Neural cell (in vitro differentiated cells): ENCODE results near the gene COL5A1. TPM values are rescaled to one million over a fixed set of nuclear protein-coding genes. Genes with fewer than 3 reads are reported as not detected.

ENCODE experiments used
- H2AFZ ChIP-seq: fragments of 200-600, 300-800 bp; sonication (generic), shearing (Covaris generic); 2 replicates; pipeline ENCODE4 v1.6.0; 2014; ENCODE audit warnings: low read depth, mild to moderate bottlenecking, antibody characterized with exemption, low read length, moderate library complexity
- H3F3A ChIP-seq: fragments of 200-600 bp; shearing (Covaris generic); 2 replicates; pipeline ENCODE4 v1.6.1; 2016; ENCODE audit warnings: mild to moderate bottlenecking, moderate library complexity, mixed read lengths, antibody characterized with exemption, low read length; ENCODE audit not compliant: insufficient read depth, poor library complexity, severe bottlenecking
- H3K27ac ChIP-seq: fragments of 200-600, 300-800 bp; sonication (generic), shearing (Covaris generic); 2 replicates; pipeline ENCODE4 v1.5.1; 2014; ENCODE audit warnings: mild to moderate bottlenecking, low read length, moderate library complexity
- H3K27me3 ChIP-seq: fragments of 300-800, 200-600 bp; sonication (generic), shearing (Covaris generic); 2 replicates; pipeline ENCODE4 v1.6.0; 2014; ENCODE audit warnings: mild to moderate bottlenecking, low read depth, low read length, moderate library complexity; ENCODE audit not compliant: insufficient read depth
- H3K36me3 ChIP-seq: fragments of 300-800, 200-600 bp; sonication (generic), shearing (Covaris generic); 2 replicates; pipeline ENCODE4 v1.5.1; 2014; ENCODE audit warnings: mild to moderate bottlenecking, antibody characterized with exemption, low read length, moderate library complexity; ENCODE audit not compliant: insufficient read depth
- H3K4me2 ChIP-seq: fragments of 300-800, 200-600 bp; sonication (generic), shearing (Covaris generic); 2 replicates; pipeline ENCODE4 v1.6.0; 2014; ENCODE audit warnings: mild to moderate bottlenecking, low read length
- H3K4me3 ChIP-seq: fragments of 300-800, 200-600 bp; sonication (generic), shearing (Covaris generic); 2 replicates; pipeline ENCODE4 v1.5.1; 2014; ENCODE audit warnings: mild to moderate bottlenecking, low read length, moderate library complexity
- H3K79me2 ChIP-seq: fragments of 200-600 bp; shearing (Covaris generic); replicated peaks from 2 replicates; pipeline ENCODE4 v1.6.0; 2014; ENCODE audit warnings: mild to moderate bottlenecking, low read length, moderate library complexity; ENCODE audit not compliant: insufficient read depth
- H3K9ac ChIP-seq: fragments of 300-800, 200-600 bp; sonication (generic), shearing (Covaris generic); 2 replicates; pipeline ENCODE4 v1.6.1; 2016; ENCODE audit warnings: mild to moderate bottlenecking, low read length, mixed read lengths
- H3K9me2 ChIP-seq: fragments of 200-600 bp; shearing (Covaris generic); 2 replicates; pipeline ENCODE4 v1.6.1; 2016; ENCODE audit warnings: mild to moderate bottlenecking, low read length, mixed read lengths; ENCODE audit not compliant: insufficient read depth
- H3K9me3 ChIP-seq: fragments of 200-600, 300-800 bp; sonication (generic), shearing (Covaris generic); 2 replicates; pipeline ENCODE4 v1.6.1; 2016; ENCODE audit warnings: mild to moderate bottlenecking, mixed run types, low read length, moderate library complexity, mixed read lengths
- H4K20me1 ChIP-seq: fragments of 200-600 bp; shearing (Covaris generic); 2 replicates; pipeline ENCODE4 v1.6.1; 2016; ENCODE audit warnings: mild to moderate bottlenecking, mixed run types; ENCODE audit not compliant: insufficient read depth
- CTCF ChIP-seq: fragments of 450-650 bp; IDR thresholded peaks from 2 replicates; pipeline ENCODE4 v1.5.1; 2014; ENCODE audit warnings: antibody characterized with exemption, mild to moderate bottlenecking, moderate library complexity; ENCODE audit not compliant: poor library complexity, severe bottlenecking
- EP300 ChIP-seq: fragments of 450-650 bp; conservative IDR thresholded peaks from 2 replicates; pipeline ENCODE4 v1.6.1; 2014; ENCODE audit warnings: antibody characterized with exemption, mild to moderate bottlenecking, moderate library complexity; ENCODE audit not compliant: poor library complexity, severe bottlenecking
- EZH2 ChIP-seq: fragments of 200-600, 300-800 bp; shearing (Covaris generic), sonication (generic); IDR thresholded peaks from 2 replicates; pipeline ENCODE4 v1.6.1; 2014; ENCODE audit warnings: antibody characterized with exemption, low read length, borderline replicate concordance, mild to moderate bottlenecking; ENCODE audit not compliant: insufficient read depth, poor library complexity, severe bottlenecking
- MXI1 ChIP-seq: fragments of 450-650 bp; conservative IDR thresholded peaks from 2 replicates; pipeline ENCODE4 v1.6.1; 2014; ENCODE audit warnings: antibody characterized with exemption, mild to moderate bottlenecking; ENCODE audit not compliant: poor library complexity, severe bottlenecking
- POLR2AphosphoS5 ChIP-seq: IDR thresholded peaks from 2 replicates; pipeline ENCODE4 v1.6.1; 2012
- RAD21 ChIP-seq: fragments of 450-650 bp; conservative IDR thresholded peaks from 2 replicates; pipeline ENCODE4 v1.6.1; 2014; ENCODE audit warnings: antibody characterized with exemption, mild to moderate bottlenecking, moderate library complexity
- REST ChIP-seq: IDR thresholded peaks from 2 replicates; pipeline ENCODE4 v1.6.1; 2012; ENCODE audit warnings: borderline replicate concordance
- SMC3 ChIP-seq: fragments of 450-650 bp; conservative IDR thresholded peaks from 2 replicates; pipeline ENCODE4 v1.6.1; 2014; ENCODE audit warnings: antibody characterized with exemption, mild to moderate bottlenecking, moderate library complexity; ENCODE audit not compliant: poor library complexity
- TAF1 ChIP-seq: IDR thresholded peaks from 2 replicates; pipeline ENCODE4 v1.6.1; 2012; ENCODE audit warnings: low read depth
- polyA plus RNA-seq: library from polyadenylated mRNA; depleted of rRNA; stranded (reverse); fragments of >200 nt; gene quantifications from 2 replicates; pipeline ENCODE4 v1.2.3, GENCODE V29; 2014

COL5A1 gene
- polyA plus RNA-seq, 1 donor from 2014 or later, result not detected

GRCh38 chr9:134736791-134737497, 95.3 kb downstream of the COL5A1 start:
- Histone ChIP-seq H3K36me3 (no peaks in the 10 kb centered on the region), H3K9me2 (no peaks in the 10 kb centered on the region), H3K4me3 (no peak overlapping the region), H3K4me2 (no peak overlapping the region), H3K9me3 (no peaks in the 10 kb centered on the region), H4K20me1 (no peaks in the 10 kb centered on the region), H3K79me2 (no peaks in the 10 kb centered on the region), H3F3A (no peaks in the 10 kb centered on the region), H3K27ac (no peak overlapping the region), H2AFZ (no peak overlapping the region), H3K9ac (no peak overlapping the region), H3K27me3 (no peaks in the 10 kb centered on the region)
- TF ChIP-seq TAF1, result no peak

- Histone ChIP-seq H3F3A (no peaks in the 10 kb centered on the region), H2AFZ (no peak overlapping the region), H3K4me2 (no peak overlapping the region), H3K36me3 (no peaks in the 10 kb centered on the region), H3K27ac (no peak overlapping the region), H3K9me3 (no peaks in the 10 kb centered on the region), H3K4me3 (no peak overlapping the region), H3K9ac (no peak overlapping the region), H3K27me3 (no peaks in the 10 kb centered on the region), H3K9me2 (no peaks in the 10 kb centered on the region), H3K79me2 (no peaks in the 10 kb centered on the region), H4K20me1 (no peaks in the 10 kb centered on the region)
- no peak for TF ChIP-seq POLR2AphosphoS5
- no peak for TF ChIP-seq CTCF
- no peak for TF ChIP-seq MXI1
- TF ChIP-seq EP300, result no peak
- no peak for TF ChIP-seq RAD21
- TF ChIP-seq REST, result no peak
- TF ChIP-seq SMC3, result no peak
- no peak for TF ChIP-seq TAF1
- TF ChIP-seq EZH2, result no peak
Measured at GRCh38 chr9:134737842-134738580, 96.4 kb downstream of the COL5A1 start.
